Measurements from ENCODE around the gene RHOU.

DNA sequence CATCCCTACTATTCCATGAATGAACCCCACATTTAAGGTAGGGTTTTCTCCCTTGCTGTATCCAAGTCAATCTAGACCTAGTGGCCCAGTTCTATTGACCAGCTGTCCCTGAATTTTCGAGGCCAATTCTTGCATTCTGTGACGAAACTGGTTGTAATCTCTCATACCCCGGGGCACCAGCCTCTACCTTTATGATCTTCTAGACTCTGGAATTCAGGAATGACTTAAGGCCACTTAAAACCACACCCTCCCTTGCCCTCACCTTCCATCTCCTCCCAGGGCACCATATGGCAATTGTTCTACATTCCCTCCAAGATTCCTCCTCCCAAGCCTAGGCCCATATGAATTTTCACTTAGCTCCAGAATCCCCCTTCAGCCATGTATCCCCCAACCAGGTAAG is 48.9 kb downstream of the RHOU start:
- TF ChIP-seq, protein P1, sequence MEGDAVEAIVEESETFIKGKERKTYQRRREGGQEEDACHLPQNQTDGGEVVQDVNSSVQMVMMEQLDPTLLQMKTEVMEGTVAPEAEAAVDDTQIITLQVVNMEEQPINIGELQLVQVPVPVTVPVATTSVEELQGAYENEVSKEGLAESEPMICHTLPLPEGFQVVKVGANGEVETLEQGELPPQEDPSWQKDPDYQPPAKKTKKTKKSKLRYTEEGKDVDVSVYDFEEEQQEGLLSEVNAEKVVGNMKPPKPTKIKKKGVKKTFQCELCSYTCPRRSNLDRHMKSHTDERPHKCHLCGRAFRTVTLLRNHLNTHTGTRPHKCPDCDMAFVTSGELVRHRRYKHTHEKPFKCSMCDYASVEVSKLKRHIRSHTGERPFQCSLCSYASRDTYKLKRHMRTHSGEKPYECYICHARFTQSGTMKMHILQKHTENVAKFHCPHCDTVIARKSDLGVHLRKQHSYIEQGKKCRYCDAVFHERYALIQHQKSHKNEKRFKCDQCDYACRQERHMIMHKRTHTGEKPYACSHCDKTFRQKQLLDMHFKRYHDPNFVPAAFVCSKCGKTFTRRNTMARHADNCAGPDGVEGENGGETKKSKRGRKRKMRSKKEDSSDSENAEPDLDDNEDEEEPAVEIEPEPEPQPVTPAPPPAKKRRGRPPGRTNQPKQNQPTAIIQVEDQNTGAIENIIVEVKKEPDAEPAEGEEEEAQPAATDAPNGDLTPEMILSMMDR (IDR thresholded peaks at IDR 0.05): no peak
- TF ChIP-seq POLR2A (IDR thresholded peaks at IDR 0.05): no peak
